OCI-LY1 (cell line): ENCODE results near the gene CTCF.

Experiments
- H2AFZ ChIP-seq: fragments of 200-600 bp; sonication (generic), shearing (Covaris generic); 2 replicates; pipeline ENCODE4 v1.6.0; 2014; ENCODE audit warnings: antibody characterized with exemption, mild to moderate bottlenecking, low read length
- H3F3A ChIP-seq: fragments of 200-600 bp; sonication (generic), shearing (Covaris generic); 2 replicates; pipeline ENCODE4 v1.6.0; 2014; ENCODE audit warnings: mild to moderate bottlenecking, antibody characterized with exemption, low read length, moderate library complexity; ENCODE audit not compliant: insufficient read depth
- H3K27ac ChIP-seq: fragments of 200-600 bp; sonication (generic); 2 replicates; pipeline ENCODE4 v1.5.1; 2014; ENCODE audit warnings: low read length, mixed run types, mild to moderate bottlenecking, low read depth; ENCODE audit not compliant: poor library complexity, severe bottlenecking
- H3K27me3 ChIP-seq: fragments of 200-600 bp; sonication (generic); 2 replicates; pipeline ENCODE4 v1.6.0; 2014; ENCODE audit warnings: antibody characterized with exemption, mild to moderate bottlenecking, low read length, moderate library complexity; ENCODE audit not compliant: insufficient read depth
- H3K36me3 ChIP-seq: fragments of 200-600 bp; sonication (generic); 2 replicates; pipeline ENCODE4 v1.6.1; 2014; ENCODE audit warnings: mild to moderate bottlenecking, antibody characterized with exemption, low read length, moderate library complexity, mixed read lengths; ENCODE audit not compliant: insufficient read depth
- H3K4me1 ChIP-seq: fragments of 200-600 bp; sonication (generic); 2 replicates; pipeline ENCODE4 v1.5.1; 2014; ENCODE audit warnings: mild to moderate bottlenecking, low read length, moderate library complexity; ENCODE audit not compliant: insufficient read depth, severe bottlenecking
- H3K4me2 ChIP-seq: fragments of 200-600 bp; sonication (generic), shearing (Covaris generic); 2 replicates; pipeline ENCODE4 v1.6.1; 2014; ENCODE audit warnings: low read length
- H3K4me3 ChIP-seq: fragments of 200-600 bp; sonication (generic); 2 replicates; pipeline ENCODE4 v1.5.1; 2014; ENCODE audit warnings: low read length, low read depth, mild to moderate bottlenecking, mixed read lengths; ENCODE audit not compliant: poor library complexity, severe bottlenecking
- H3K79me2 ChIP-seq: fragments of 200-600 bp; shearing (Covaris generic); 2 replicates; pipeline ENCODE4 v1.6.1; 2016; ENCODE audit warnings: mixed run types, low read length, mixed read lengths; ENCODE audit not compliant: insufficient read depth
- H3K9ac ChIP-seq: fragments of 200-600 bp; sonication (generic), shearing (Covaris generic); 2 replicates; pipeline ENCODE4 v1.6.1; 2014; ENCODE audit warnings: mild to moderate bottlenecking, low read length, mixed read lengths
- H3K9me2 ChIP-seq: fragments of 200-600 bp; sonication (generic), shearing (Covaris generic); 2 replicates; pipeline ENCODE4 v1.6.1; 2014; ENCODE audit warnings: low read depth, mild to moderate bottlenecking, low read length, mixed read lengths
- H3K9me3 ChIP-seq: fragments of 200-600 bp; shearing (Covaris generic); 2 replicates; pipeline ENCODE4 v1.6.1; 2014; ENCODE audit warnings: low read length, mixed read lengths
- H4K20me1 ChIP-seq: fragments of 200-600 bp; sonication (generic), shearing (Covaris generic); 2 replicates; pipeline ENCODE4 v1.6.0; 2016; ENCODE audit warnings: mild to moderate bottlenecking, low read length; ENCODE audit not compliant: insufficient read depth
- EZH2 ChIP-seq: fragments of 200-600 bp; sonication (generic), shearing (Covaris generic); IDR thresholded peaks from 2 replicates; pipeline ENCODE4 v1.8.0; 2017; ENCODE audit warnings: borderline replicate concordance, mixed run types, mild to moderate bottlenecking, antibody characterized with exemption, low read length, moderate library complexity, mixed read lengths
- TF ChIP-seq, protein P1 (sequence below): fragments of 200-600 bp; sonication (generic), shearing (Covaris generic); IDR thresholded peaks from 2 replicates; pipeline ENCODE4 v1.5.1; 2017; ENCODE audit warnings: mild to moderate bottlenecking, antibody characterized with exemption, low read length, moderate library complexity, mixed read lengths

The CTCF gene

DNA sequence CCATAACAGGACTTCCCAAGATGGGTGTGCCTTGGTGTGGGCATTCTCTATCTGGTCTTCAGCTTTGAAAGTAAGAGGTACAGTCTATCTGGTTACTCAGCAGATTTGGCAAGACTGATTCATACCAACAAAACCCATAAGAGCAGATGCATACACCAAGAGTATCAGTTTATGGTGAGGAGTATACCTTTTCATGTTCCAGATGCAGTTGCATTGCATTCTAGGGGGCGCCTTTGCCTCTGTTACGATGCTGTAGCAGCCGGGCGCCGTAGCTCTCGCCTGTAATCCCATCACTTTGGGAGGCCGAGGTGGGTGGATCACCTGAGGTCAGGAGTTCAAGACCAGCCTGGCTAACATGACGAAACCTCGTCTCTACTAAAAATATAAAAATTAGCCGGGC lies 51.5 kb downstream of the CTCF start:
- peaks cover 76% of the 10 kb centered on the region for H3K36me3 ChIP-seq
- no peak overlapping the region for H3K9ac ChIP-seq
- no peak overlapping the region for H3K27ac ChIP-seq
- no peaks in the 10 kb centered on the region for H3K9me3 ChIP-seq
- no peak overlapping the region for H3K4me3 ChIP-seq
- H3K27me3 ChIP-seq: no peaks in the 10 kb centered on the region
- no peak overlapping the region for H3K4me2 ChIP-seq
- H3K79me2 ChIP-seq: peaks cover 7% of the 10 kb centered on the region
- no peak overlapping the region for H2AFZ ChIP-seq
- TF ChIP-seq, protein P1, sequence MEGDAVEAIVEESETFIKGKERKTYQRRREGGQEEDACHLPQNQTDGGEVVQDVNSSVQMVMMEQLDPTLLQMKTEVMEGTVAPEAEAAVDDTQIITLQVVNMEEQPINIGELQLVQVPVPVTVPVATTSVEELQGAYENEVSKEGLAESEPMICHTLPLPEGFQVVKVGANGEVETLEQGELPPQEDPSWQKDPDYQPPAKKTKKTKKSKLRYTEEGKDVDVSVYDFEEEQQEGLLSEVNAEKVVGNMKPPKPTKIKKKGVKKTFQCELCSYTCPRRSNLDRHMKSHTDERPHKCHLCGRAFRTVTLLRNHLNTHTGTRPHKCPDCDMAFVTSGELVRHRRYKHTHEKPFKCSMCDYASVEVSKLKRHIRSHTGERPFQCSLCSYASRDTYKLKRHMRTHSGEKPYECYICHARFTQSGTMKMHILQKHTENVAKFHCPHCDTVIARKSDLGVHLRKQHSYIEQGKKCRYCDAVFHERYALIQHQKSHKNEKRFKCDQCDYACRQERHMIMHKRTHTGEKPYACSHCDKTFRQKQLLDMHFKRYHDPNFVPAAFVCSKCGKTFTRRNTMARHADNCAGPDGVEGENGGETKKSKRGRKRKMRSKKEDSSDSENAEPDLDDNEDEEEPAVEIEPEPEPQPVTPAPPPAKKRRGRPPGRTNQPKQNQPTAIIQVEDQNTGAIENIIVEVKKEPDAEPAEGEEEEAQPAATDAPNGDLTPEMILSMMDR: peak; percentile 45
- TF ChIP-seq EZH2: no peak
- no peaks in the 10 kb centered on the region for H3K9me2 ChIP-seq
- no peaks in the 10 kb centered on the region for H4K20me1 ChIP-seq
- H3K4me1 ChIP-seq: no peaks in the 10 kb centered on the region
- no peaks in the 10 kb centered on the region for H3F3A ChIP-seq

DNA sequence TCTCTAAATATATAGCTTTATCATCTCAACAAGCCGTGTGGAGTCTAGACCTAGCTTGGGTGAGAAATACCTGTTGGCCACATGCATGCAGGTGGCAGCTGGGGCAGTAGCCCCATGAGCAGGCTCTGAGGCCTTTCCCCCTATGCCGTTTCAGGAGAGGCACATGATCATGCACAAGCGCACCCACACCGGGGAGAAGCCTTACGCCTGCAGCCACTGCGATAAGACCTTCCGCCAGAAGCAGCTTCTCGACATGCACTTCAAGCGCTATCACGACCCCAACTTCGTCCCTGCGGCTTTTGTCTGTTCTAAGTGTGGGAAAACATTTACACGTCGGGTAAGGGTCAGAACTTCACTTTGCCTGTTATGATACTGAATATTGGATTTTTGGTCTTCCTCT lies 65.9 kb downstream of the CTCF start:
- Histone ChIP-seq H3K4me2 (no peak overlapping the region), H3K4me1 (no peaks in the 10 kb centered on the region), H3K4me3 (no peak overlapping the region), H3K9me3 (no peaks in the 10 kb centered on the region), H2AFZ (no peak overlapping the region), H3K27ac (no peak overlapping the region), H3K27me3 (no peaks in the 10 kb centered on the region), H3K36me3 (peaks cover 88% of the 10 kb centered on the region), H3K9me2 (no peaks in the 10 kb centered on the region), H3K79me2 (no peaks in the 10 kb centered on the region), H3F3A (no peaks in the 10 kb centered on the region), H4K20me1 (no peaks in the 10 kb centered on the region), H3K9ac (no peak overlapping the region)
- TF ChIP-seq, protein P1: no peak
- TF ChIP-seq EZH2: no peak

DNA sequence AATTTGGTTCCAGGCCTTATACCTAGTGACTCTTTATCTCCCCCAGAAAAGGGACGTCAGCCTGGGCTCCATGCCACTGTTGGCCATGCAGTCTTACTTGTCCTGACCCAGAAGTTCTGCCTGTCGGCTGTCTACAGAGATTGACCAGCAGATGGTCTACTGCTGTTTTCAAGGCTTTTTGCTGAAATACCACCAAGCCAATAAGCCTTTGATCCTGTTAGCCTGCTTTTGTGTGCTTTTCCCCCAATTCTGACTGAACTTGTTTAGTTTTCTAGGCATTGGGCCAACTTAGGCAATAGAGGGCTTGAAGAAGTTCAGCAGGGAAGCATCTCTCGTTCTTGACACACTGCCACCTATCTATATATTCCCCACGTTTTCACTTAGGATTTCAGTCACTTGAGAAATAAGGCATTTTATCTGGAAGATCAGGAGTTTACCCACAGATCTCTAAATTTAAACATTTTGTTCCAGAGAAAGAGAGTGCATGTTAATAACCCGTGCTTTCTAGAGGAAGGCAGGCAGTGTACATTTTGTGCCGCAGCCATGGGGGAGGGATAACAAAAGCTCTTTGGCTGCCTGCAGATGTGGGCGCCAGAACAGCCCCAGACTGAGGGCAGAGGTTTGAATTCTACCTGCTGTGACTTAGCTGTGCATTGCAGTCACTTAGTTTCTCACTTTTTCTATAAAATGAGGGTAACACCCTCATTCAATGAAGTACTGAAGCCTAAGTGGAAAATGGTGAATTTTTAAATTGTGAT lies 70.3 kb downstream of the CTCF start:
- no peak overlapping the region for H2AFZ ChIP-seq
- H3K36me3 ChIP-seq: peaks cover 86% of the 10 kb centered on the region
- H3K27ac ChIP-seq: no peak overlapping the region
- no peaks in the 10 kb centered on the region for H4K20me1 ChIP-seq
- TF ChIP-seq, protein P1: no peak
- TF ChIP-seq EZH2: no peak
- H3K9me3 ChIP-seq: no peaks in the 10 kb centered on the region
- H3K4me3 ChIP-seq: no peak overlapping the region
- no peaks in the 10 kb centered on the region for H3K4me1 ChIP-seq
- H3K79me2 ChIP-seq: no peaks in the 10 kb centered on the region
- no peak overlapping the region for H3K4me2 ChIP-seq
- no peaks in the 10 kb centered on the region for H3K9me2 ChIP-seq
- no peaks in the 10 kb centered on the region for H3F3A ChIP-seq
- no peaks in the 10 kb centered on the region for H3K27me3 ChIP-seq
- H3K9ac ChIP-seq: no peak overlapping the region
